Gastrocnemius medialis (tissue), 4 donors: ENCODE results near the gene COL11A2.

ENCODE experiments used
- POLR2A ChIP-seq, 2 donors: fragments of 450-650 bp; IDR thresholded peaks; one replicate each; pipeline ENCODE4 v1.6.1; 2017; ENCODE audit warnings: antibody characterized with exemption in 2 of 2, mild to moderate bottlenecking in 2 of 2, moderate library complexity in 2 of 2
- TF ChIP-seq, protein P1 (sequence below), 5 experiments: fragments of 450-650 bp in 3 of 5; fragments of 200-600 bp in 2 of 5; sonication (generic) in 2 of 5; IDR thresholded peaks in 4 of 5; conservative IDR thresholded peaks in 1 of 5; 1 replicate in 4 of 5; 2 replicates in 1 of 5; pipeline ENCODE4 v1.5.1; 2016 to 2019; ENCODE audit warnings: antibody characterized with exemption in 5 of 5, mild to moderate bottlenecking in 3 of 5, moderate library complexity in 3 of 5

DNA sequence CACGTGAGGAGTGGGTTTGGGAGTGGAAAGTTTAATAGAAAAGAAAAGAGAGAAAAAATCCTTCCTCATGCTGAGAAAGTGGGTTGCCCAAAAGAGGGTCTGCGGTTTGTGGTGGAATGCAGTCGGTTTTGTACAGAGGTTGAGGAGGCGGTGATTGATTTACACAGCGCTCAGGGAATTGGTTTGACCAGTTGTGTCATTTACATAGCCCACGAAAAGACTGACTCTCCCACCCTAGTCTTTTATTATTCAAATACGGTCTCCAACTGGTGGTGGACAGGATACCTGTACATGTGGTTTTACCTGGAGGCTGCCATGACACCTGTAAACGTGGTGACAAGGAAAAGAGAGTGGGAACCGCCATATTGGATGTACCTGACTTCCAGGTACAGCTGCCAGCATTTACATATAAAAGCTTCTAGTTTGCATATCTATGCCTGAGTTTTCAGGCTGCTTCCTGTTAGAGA is 74.4 kb downstream of the COL11A2 start:
- TF ChIP-seq, protein P1, sequence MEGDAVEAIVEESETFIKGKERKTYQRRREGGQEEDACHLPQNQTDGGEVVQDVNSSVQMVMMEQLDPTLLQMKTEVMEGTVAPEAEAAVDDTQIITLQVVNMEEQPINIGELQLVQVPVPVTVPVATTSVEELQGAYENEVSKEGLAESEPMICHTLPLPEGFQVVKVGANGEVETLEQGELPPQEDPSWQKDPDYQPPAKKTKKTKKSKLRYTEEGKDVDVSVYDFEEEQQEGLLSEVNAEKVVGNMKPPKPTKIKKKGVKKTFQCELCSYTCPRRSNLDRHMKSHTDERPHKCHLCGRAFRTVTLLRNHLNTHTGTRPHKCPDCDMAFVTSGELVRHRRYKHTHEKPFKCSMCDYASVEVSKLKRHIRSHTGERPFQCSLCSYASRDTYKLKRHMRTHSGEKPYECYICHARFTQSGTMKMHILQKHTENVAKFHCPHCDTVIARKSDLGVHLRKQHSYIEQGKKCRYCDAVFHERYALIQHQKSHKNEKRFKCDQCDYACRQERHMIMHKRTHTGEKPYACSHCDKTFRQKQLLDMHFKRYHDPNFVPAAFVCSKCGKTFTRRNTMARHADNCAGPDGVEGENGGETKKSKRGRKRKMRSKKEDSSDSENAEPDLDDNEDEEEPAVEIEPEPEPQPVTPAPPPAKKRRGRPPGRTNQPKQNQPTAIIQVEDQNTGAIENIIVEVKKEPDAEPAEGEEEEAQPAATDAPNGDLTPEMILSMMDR (IDR thresholded peaks at IDR 0.05 in 4 of 5, conservative IDR thresholded peaks at IDR 0.05 in 1 of 5): no peak
- TF ChIP-seq POLR2A (IDR thresholded peaks at IDR 0.05): no peak
